Neural cell (in vitro differentiated cells): ENCODE measurements around the gene LGR5. TPM values are rescaled to one million over a fixed set of nuclear protein-coding genes. Genes with fewer than 3 reads are reported as not detected.

Source experiments
- H2AFZ ChIP-seq: fragments of 200-600, 300-800 bp; sonication (generic), shearing (Covaris generic); 2 replicates; pipeline ENCODE4 v1.6.0; 2014; ENCODE audit warnings: low read depth, mild to moderate bottlenecking, antibody characterized with exemption, low read length, moderate library complexity
- H3F3A ChIP-seq: fragments of 200-600 bp; shearing (Covaris generic); 2 replicates; pipeline ENCODE4 v1.6.1; 2016; ENCODE audit warnings: mild to moderate bottlenecking, moderate library complexity, mixed read lengths, antibody characterized with exemption, low read length; ENCODE audit not compliant: insufficient read depth, poor library complexity, severe bottlenecking
- H3K27ac ChIP-seq: fragments of 200-600, 300-800 bp; sonication (generic), shearing (Covaris generic); 2 replicates; pipeline ENCODE4 v1.5.1; 2014; ENCODE audit warnings: mild to moderate bottlenecking, low read length, moderate library complexity
- H3K27me3 ChIP-seq: fragments of 300-800, 200-600 bp; sonication (generic), shearing (Covaris generic); 2 replicates; pipeline ENCODE4 v1.6.0; 2014; ENCODE audit warnings: mild to moderate bottlenecking, low read depth, low read length, moderate library complexity; ENCODE audit not compliant: insufficient read depth
- H3K36me3 ChIP-seq: fragments of 300-800, 200-600 bp; sonication (generic), shearing (Covaris generic); 2 replicates; pipeline ENCODE4 v1.5.1; 2014; ENCODE audit warnings: mild to moderate bottlenecking, antibody characterized with exemption, low read length, moderate library complexity; ENCODE audit not compliant: insufficient read depth
- H3K4me2 ChIP-seq: fragments of 300-800, 200-600 bp; sonication (generic), shearing (Covaris generic); 2 replicates; pipeline ENCODE4 v1.6.0; 2014; ENCODE audit warnings: mild to moderate bottlenecking, low read length
- H3K4me3 ChIP-seq: fragments of 300-800, 200-600 bp; sonication (generic), shearing (Covaris generic); 2 replicates; pipeline ENCODE4 v1.5.1; 2014; ENCODE audit warnings: mild to moderate bottlenecking, low read length, moderate library complexity
- H3K79me2 ChIP-seq: fragments of 200-600 bp; shearing (Covaris generic); replicated peaks from 2 replicates; pipeline ENCODE4 v1.6.0; 2014; ENCODE audit warnings: mild to moderate bottlenecking, low read length, moderate library complexity; ENCODE audit not compliant: insufficient read depth
- H3K9ac ChIP-seq: fragments of 300-800, 200-600 bp; sonication (generic), shearing (Covaris generic); 2 replicates; pipeline ENCODE4 v1.6.1; 2016; ENCODE audit warnings: mild to moderate bottlenecking, low read length, mixed read lengths
- H3K9me2 ChIP-seq: fragments of 200-600 bp; shearing (Covaris generic); 2 replicates; pipeline ENCODE4 v1.6.1; 2016; ENCODE audit warnings: mild to moderate bottlenecking, low read length, mixed read lengths; ENCODE audit not compliant: insufficient read depth
- H3K9me3 ChIP-seq: fragments of 200-600, 300-800 bp; sonication (generic), shearing (Covaris generic); 2 replicates; pipeline ENCODE4 v1.6.1; 2016; ENCODE audit warnings: mild to moderate bottlenecking, mixed run types, low read length, moderate library complexity, mixed read lengths
- H4K20me1 ChIP-seq: fragments of 200-600 bp; shearing (Covaris generic); 2 replicates; pipeline ENCODE4 v1.6.1; 2016; ENCODE audit warnings: mild to moderate bottlenecking, mixed run types; ENCODE audit not compliant: insufficient read depth
- CTCF ChIP-seq: fragments of 450-650 bp; IDR thresholded peaks from 2 replicates; pipeline ENCODE4 v1.5.1; 2014; ENCODE audit warnings: antibody characterized with exemption, mild to moderate bottlenecking, moderate library complexity; ENCODE audit not compliant: poor library complexity, severe bottlenecking
- EP300 ChIP-seq: fragments of 450-650 bp; conservative IDR thresholded peaks from 2 replicates; pipeline ENCODE4 v1.6.1; 2014; ENCODE audit warnings: antibody characterized with exemption, mild to moderate bottlenecking, moderate library complexity; ENCODE audit not compliant: poor library complexity, severe bottlenecking
- EZH2 ChIP-seq: fragments of 200-600, 300-800 bp; shearing (Covaris generic), sonication (generic); IDR thresholded peaks from 2 replicates; pipeline ENCODE4 v1.6.1; 2014; ENCODE audit warnings: antibody characterized with exemption, low read length, borderline replicate concordance, mild to moderate bottlenecking; ENCODE audit not compliant: insufficient read depth, poor library complexity, severe bottlenecking
- MXI1 ChIP-seq: fragments of 450-650 bp; conservative IDR thresholded peaks from 2 replicates; pipeline ENCODE4 v1.6.1; 2014; ENCODE audit warnings: antibody characterized with exemption, mild to moderate bottlenecking; ENCODE audit not compliant: poor library complexity, severe bottlenecking
- POLR2AphosphoS5 ChIP-seq: IDR thresholded peaks from 2 replicates; pipeline ENCODE4 v1.6.1; 2012
- RAD21 ChIP-seq: fragments of 450-650 bp; conservative IDR thresholded peaks from 2 replicates; pipeline ENCODE4 v1.6.1; 2014; ENCODE audit warnings: antibody characterized with exemption, mild to moderate bottlenecking, moderate library complexity
- REST ChIP-seq: IDR thresholded peaks from 2 replicates; pipeline ENCODE4 v1.6.1; 2012; ENCODE audit warnings: borderline replicate concordance
- SMC3 ChIP-seq: fragments of 450-650 bp; conservative IDR thresholded peaks from 2 replicates; pipeline ENCODE4 v1.6.1; 2014; ENCODE audit warnings: antibody characterized with exemption, mild to moderate bottlenecking, moderate library complexity; ENCODE audit not compliant: poor library complexity
- TAF1 ChIP-seq: IDR thresholded peaks from 2 replicates; pipeline ENCODE4 v1.6.1; 2012; ENCODE audit warnings: low read depth
- polyA plus RNA-seq: library from polyadenylated mRNA; depleted of rRNA; stranded (reverse); fragments of >200 nt; gene quantifications from 2 replicates; pipeline ENCODE4 v1.2.3, GENCODE V29; 2014

LGR5 gene
- polyA plus RNA-seq, 1 donor from 2014 or later: 0.16 TPM

- no peak overlapping the region for H3K9ac ChIP-seq
- H3K79me2 ChIP-seq: no peaks in the 10 kb centered on the region
- no peaks in the 10 kb centered on the region for H4K20me1 ChIP-seq
- H3K36me3 ChIP-seq: no peaks in the 10 kb centered on the region
- H3K27me3 ChIP-seq: no peaks in the 10 kb centered on the region
- no peaks in the 10 kb centered on the region for H3K9me2 ChIP-seq
- no peak overlapping the region for H3K4me3 ChIP-seq
- H2AFZ ChIP-seq: no peak overlapping the region
- no peak overlapping the region for H3K4me2 ChIP-seq
- H3K27ac ChIP-seq: no peak overlapping the region
- no peaks in the 10 kb centered on the region for H3F3A ChIP-seq
- no peaks in the 10 kb centered on the region for H3K9me3 ChIP-seq
- TF ChIP-seq EP300 (no peak), MXI1 (no peak), RAD21 (no peak), SMC3 (no peak), POLR2AphosphoS5 (no peak), TAF1 (no peak), EZH2 (no peak), REST (no peak), CTCF (no peak)
These were observed 46.0 kb upstream of the LGR5 start for GRCh38 chr12:71393625-71394024.

- TF ChIP-seq TAF1 (no peak), SMC3 (no peak), EZH2 (no peak), CTCF (no peak)
These were observed 42.1 kb upstream of the LGR5 start for GRCh38 chr12:71397433-71397954.

More at GRCh38 chr12:71397433-71397954, 42.1 kb upstream of the LGR5 start:
- H3K9ac ChIP-seq: no peak overlapping the region
- H3K27ac ChIP-seq: no peak overlapping the region
- no peaks in the 10 kb centered on the region for H3F3A ChIP-seq
- no peaks in the 10 kb centered on the region for H3K9me3 ChIP-seq
- H4K20me1 ChIP-seq: no peaks in the 10 kb centered on the region
- H3K9me2 ChIP-seq: no peaks in the 10 kb centered on the region
- no peak overlapping the region for H2AFZ ChIP-seq
- H3K36me3 ChIP-seq: no peaks in the 10 kb centered on the region
- H3K79me2 ChIP-seq: no peaks in the 10 kb centered on the region
- no peaks in the 10 kb centered on the region for H3K27me3 ChIP-seq
- H3K4me3 ChIP-seq: no peak overlapping the region
- no peak overlapping the region for H3K4me2 ChIP-seq
